SU-DHL-6 (cell line): ENCODE measurements around the gene PNPLA7.

Source experiments
- H2AFZ ChIP-seq: fragments of 200-600 bp; sonication (generic); 2 replicates; pipeline ENCODE4 v1.6.1; 2014; ENCODE audit warnings: low read depth, mild to moderate bottlenecking, moderate library complexity, mixed read lengths, antibody characterized with exemption, low read length; ENCODE audit not compliant: severe bottlenecking
- H3F3A ChIP-seq: fragments of 200-600 bp; shearing (Covaris generic); 2 replicates; pipeline ENCODE4 v1.6.0; 2016; ENCODE audit warnings: antibody characterized with exemption, mild to moderate bottlenecking; ENCODE audit not compliant: insufficient read depth
- H3K27ac ChIP-seq: fragments of 200-600 bp; sonication (generic); 2 replicates; pipeline ENCODE4 v1.5.1; 2016; ENCODE audit warnings: low read depth, mild to moderate bottlenecking, low read length, moderate library complexity, mixed read lengths
- H3K27me3 ChIP-seq: fragments of 200-600 bp; sonication (generic), shearing (Covaris generic); 2 replicates; pipeline ENCODE4 v1.6.0; 2014; ENCODE audit warnings: mild to moderate bottlenecking, low read length
- H3K36me3 ChIP-seq: fragments of 200-600 bp; sonication (generic); 2 replicates; pipeline ENCODE4 v1.6.1; 2014; ENCODE audit warnings: mild to moderate bottlenecking, low read length, mixed read lengths
- H3K4me2 ChIP-seq: fragments of 300-600, 200-600 bp; shearing (Covaris generic), sonication (generic); 2 replicates; pipeline ENCODE4 v1.6.0; 2014; ENCODE audit warnings: low read length, low read depth, mild to moderate bottlenecking; ENCODE audit not compliant: poor library complexity, severe bottlenecking
- H3K4me3 ChIP-seq: fragments of 200-600 bp; sonication (generic); 2 replicates; pipeline ENCODE4 v1.5.1; 2014; ENCODE audit warnings: antibody characterized with exemption, low read length, mild to moderate bottlenecking, mixed read lengths; ENCODE audit not compliant: insufficient read depth, poor library complexity, severe bottlenecking
- H3K79me2 ChIP-seq: fragments of 200-600 bp; sonication (generic); 2 replicates; pipeline ENCODE4 v1.6.1; 2014; ENCODE audit warnings: mild to moderate bottlenecking, low read length, moderate library complexity; ENCODE audit not compliant: insufficient read depth
- H3K9ac ChIP-seq: fragments of 200-600 bp; sonication (generic); 2 replicates; pipeline ENCODE4 v1.7.0; 2014; ENCODE audit warnings: mild to moderate bottlenecking, low read length
- H3K9me2 ChIP-seq: fragments of 200-600 bp; sonication (generic); replicated peaks from 2 replicates; pipeline ENCODE4 v1.6.1; 2014; ENCODE audit warnings: low read length; ENCODE audit not compliant: insufficient read depth
- H3K9me3 ChIP-seq: fragments of 200-600 bp; sonication (generic); 2 replicates; pipeline ENCODE4 v1.6.1; 2014; ENCODE audit warnings: low read length, mixed read lengths; ENCODE audit not compliant: insufficient read depth
- H4K20me1 ChIP-seq: fragments of 200-600 bp; sonication (generic); 2 replicates; pipeline ENCODE4 v1.6.1; 2014; ENCODE audit warnings: low read depth, mild to moderate bottlenecking, antibody characterized with exemption, low read length, moderate library complexity, mixed read lengths
- EZH2phosphoT487 ChIP-seq: fragments of 200-600 bp; sonication (generic), shearing (Covaris generic); conservative IDR thresholded peaks from 2 replicates; pipeline ENCODE4 v1.6.1; 2018; ENCODE audit warnings: mild to moderate bottlenecking, antibody characterized with exemption, low read length, moderate library complexity, mixed read lengths
- TF ChIP-seq, protein P1 (sequence below): fragments of 200-600 bp; sonication (generic); IDR thresholded peaks from one replicate; pipeline ENCODE4 v1.5.1; 2017; ENCODE audit warnings: antibody characterized with exemption, mild to moderate bottlenecking, low read length, moderate library complexity; ENCODE audit not compliant: insufficient read depth, poor library complexity, severe bottlenecking

The PNPLA7 gene

DNA sequence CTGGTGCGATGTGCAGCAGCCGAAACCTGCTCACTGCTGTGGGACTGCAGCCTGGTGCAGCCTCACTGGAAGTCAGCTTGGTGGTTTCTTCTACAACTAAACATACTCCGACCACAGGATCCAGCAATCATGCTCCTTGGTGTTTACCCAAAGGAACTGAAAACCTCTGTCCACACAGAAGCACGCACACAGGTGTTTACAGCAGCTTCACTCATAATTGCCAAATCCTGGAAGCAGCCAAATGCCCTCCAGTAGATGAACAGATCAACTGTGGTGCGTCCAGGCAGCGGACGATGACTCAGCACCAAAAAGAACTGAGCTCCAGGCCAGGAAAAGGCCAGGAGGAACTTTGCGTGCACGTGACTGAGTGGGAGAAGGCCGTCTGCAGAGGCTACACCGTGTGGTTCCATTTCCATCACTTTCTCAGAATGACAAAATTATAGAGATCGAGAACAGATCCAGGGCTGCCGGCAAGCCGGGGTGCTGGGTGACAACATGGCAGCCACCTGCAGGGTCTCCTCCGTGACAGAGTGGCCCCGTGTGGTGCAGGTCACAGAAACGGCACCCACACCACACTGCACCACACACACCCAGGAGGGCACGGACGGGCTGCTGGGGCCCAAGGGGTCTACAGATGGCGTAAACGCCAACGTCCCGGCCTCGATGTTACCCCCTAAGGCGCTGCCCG lies 68.0 kb downstream of the PNPLA7 start:
- H3K79me2 ChIP-seq, result no peaks in the 10 kb centered on the region
- no peaks in the 10 kb centered on the region for H4K20me1 ChIP-seq
- no peaks in the 10 kb centered on the region for H3F3A ChIP-seq
- no peaks in the 10 kb centered on the region for H3K36me3 ChIP-seq
- H3K9me2 ChIP-seq, result no peaks in the 10 kb centered on the region
- no peaks in the 10 kb centered on the region for H3K27me3 ChIP-seq
- H3K4me3 ChIP-seq, result no peak overlapping the region
- no peak overlapping the region for H3K4me2 ChIP-seq
- H3K9ac ChIP-seq, result no peak overlapping the region
- H3K9me3 ChIP-seq, result no peaks in the 10 kb centered on the region
- TF ChIP-seq EZH2phosphoT487, result no peak
- TF ChIP-seq, protein P1, sequence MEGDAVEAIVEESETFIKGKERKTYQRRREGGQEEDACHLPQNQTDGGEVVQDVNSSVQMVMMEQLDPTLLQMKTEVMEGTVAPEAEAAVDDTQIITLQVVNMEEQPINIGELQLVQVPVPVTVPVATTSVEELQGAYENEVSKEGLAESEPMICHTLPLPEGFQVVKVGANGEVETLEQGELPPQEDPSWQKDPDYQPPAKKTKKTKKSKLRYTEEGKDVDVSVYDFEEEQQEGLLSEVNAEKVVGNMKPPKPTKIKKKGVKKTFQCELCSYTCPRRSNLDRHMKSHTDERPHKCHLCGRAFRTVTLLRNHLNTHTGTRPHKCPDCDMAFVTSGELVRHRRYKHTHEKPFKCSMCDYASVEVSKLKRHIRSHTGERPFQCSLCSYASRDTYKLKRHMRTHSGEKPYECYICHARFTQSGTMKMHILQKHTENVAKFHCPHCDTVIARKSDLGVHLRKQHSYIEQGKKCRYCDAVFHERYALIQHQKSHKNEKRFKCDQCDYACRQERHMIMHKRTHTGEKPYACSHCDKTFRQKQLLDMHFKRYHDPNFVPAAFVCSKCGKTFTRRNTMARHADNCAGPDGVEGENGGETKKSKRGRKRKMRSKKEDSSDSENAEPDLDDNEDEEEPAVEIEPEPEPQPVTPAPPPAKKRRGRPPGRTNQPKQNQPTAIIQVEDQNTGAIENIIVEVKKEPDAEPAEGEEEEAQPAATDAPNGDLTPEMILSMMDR, result no peak
- H3K27ac ChIP-seq, result no peak overlapping the region
- H2AFZ ChIP-seq, result no peak overlapping the region

DNA sequence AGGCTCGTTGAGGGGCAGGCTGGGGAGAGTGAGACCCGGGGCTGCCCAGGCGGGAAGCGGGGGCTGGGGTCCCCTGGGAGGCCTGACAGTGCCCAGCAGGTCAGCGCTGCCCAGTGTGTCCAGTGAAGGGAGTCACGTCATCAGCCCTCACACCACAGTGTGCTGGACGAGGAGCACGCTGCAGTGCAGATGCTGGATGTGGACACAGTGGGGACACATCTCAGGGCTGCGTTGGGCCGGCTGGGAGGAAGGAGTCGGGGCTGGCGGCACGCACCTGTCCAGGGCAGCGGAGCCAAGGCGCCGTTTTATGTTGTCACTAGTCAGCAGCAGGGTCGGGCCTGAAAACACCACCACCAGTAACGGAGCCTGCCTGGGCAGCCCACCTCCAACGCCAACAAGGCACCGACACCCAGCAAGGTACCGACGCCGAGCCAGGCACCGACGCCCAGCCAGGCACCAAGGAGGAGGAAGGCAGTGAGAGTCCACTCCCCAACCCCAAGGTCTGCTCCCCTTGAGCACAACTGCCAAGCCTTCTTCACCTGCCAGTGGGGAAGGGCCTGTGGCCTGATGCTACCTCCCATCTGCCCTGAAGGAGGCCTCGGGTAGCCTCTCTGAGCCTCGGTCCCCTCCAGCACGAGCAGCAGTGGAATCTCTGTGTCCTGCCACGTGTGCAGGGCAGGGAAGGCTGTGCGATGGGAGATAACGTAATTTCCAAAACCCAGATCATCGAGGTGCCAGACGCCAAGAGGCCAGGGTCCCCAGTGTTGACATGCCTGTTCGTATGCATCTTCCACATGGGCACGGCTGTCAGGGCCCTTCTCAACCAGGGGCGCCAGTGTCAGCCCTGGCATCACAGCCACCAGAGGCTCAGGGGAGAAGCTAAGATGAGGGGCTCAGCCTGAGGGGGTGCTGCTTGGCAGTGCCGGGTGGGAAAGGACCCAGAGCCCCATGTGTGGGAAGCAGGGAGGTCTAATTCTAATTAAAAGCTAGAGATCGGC lies 69.2 kb downstream of the PNPLA7 start:
- Histone ChIP-seq H3K36me3 (no peaks in the 10 kb centered on the region), H2AFZ (no peak overlapping the region), H3K9ac (no peak overlapping the region), H3F3A (no peaks in the 10 kb centered on the region), H3K4me3 (no peak overlapping the region), H3K9me2 (no peaks in the 10 kb centered on the region), H3K4me2 (no peak overlapping the region), H4K20me1 (no peaks in the 10 kb centered on the region), H3K9me3 (peaks cover 7% of the 10 kb centered on the region; the same call in 1 of the 2 replicates), H3K27me3 (no peaks in the 10 kb centered on the region), H3K79me2 (no peaks in the 10 kb centered on the region), H3K27ac (no peak overlapping the region)
- no peak for TF ChIP-seq EZH2phosphoT487
- TF ChIP-seq, protein P1, result no peak

DNA sequence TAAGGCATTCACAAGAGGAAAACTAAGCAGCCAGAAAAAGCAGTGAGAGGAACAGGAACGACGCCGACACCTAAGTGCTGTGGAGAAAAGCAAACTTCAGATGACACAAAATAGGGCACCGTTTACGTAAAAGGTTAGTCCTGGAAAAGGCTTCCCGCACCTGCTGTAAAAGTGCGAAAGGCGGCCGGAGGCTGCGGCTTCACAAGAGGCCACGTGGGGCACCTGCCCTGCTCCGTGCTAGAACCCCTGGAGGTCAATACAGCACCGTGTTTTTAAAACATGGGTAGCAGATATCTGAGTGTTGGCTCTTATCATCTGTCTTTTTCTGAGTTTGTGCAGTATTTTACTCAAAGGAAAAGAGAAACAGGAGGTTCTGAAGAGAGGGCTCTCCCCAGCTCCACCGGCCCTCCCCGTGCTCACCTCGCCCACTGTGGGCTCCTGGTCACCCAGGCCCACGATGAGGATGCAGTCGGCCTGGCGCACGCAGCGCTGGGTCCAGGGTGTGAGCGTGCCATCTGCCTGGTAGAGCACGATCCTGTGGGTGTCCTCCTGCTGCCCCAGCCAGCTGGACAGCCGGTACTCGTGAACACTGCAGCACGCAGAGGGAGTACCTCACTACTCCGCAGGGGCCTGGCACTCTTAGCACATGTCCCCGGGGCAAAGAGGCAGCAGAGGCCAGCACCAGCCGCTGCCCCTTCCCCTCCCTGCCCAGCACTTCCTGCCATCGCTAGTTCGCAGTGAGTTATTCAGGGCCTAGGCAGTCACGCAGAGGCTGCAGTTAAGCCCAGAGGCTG lies 70.1 kb downstream of the PNPLA7 start:
- Histone ChIP-seq H3K9me3 (peaks cover 11% of the 10 kb centered on the region; the same call in 1 of the 2 replicates), H3K4me3 (no peak overlapping the region), H2AFZ (no peak overlapping the region), H3K9ac (no peak overlapping the region), H3K27me3 (no peaks in the 10 kb centered on the region), H3K4me2 (no peak overlapping the region), H4K20me1 (no peaks in the 10 kb centered on the region), H3K79me2 (no peaks in the 10 kb centered on the region), H3F3A (no peaks in the 10 kb centered on the region), H3K36me3 (no peaks in the 10 kb centered on the region), H3K9me2 (no peaks in the 10 kb centered on the region), H3K27ac (no peak overlapping the region)
- no peak for TF ChIP-seq EZH2phosphoT487
- TF ChIP-seq, protein P1, result no peak
